Natural killer cell (primary cell): ENCODE measurements around the gene FFAR1. TPM values are rescaled to one million over a fixed set of nuclear protein-coding genes. Genes with fewer than 3 reads are reported as not detected.

Source experiments
- ATAC-seq, 3 donors: fragments of 150-1000 bp in 2 of 3; fragments of 200-7000 bp in 1 of 3; cut with Tn5 transposase; 1 replicate in 1 of 3; 2 replicates in 2 of 3; pipeline ENCODE4 v1.10.0; 2021; ENCODE audit warnings: mild to moderate bottlenecking in 2 of 3, moderate library complexity in 2 of 3
- DNase-seq, 2 donors: peaks; one replicate each; pipeline versions ENCODE4 v3.0.0 to v3.0.0-alpha.2; 2013 to 2021; ENCODE audit warnings: mixed read lengths in 1 of 2
- H3K27ac ChIP-seq: one replicate; pipeline ENCODE4 v1.5.1; 2013; ENCODE audit warnings: mild to moderate bottlenecking, low read length
- H3K27me3 ChIP-seq: one replicate; pipeline ENCODE4 v1.6.1; 2013; ENCODE audit warnings: low read length; ENCODE audit not compliant: control insufficient read depth, insufficient read depth
- H3K36me3 ChIP-seq: one replicate; pipeline ENCODE4 v1.6.1; 2013; ENCODE audit warnings: low read length; ENCODE audit not compliant: control insufficient read depth, insufficient read depth
- H3K4me1 ChIP-seq: one replicate; pipeline ENCODE4 v1.6.1; 2013; ENCODE audit warnings: low read length; ENCODE audit not compliant: control insufficient read depth, insufficient read depth
- H3K4me3 ChIP-seq: one replicate; pipeline ENCODE4 v1.5.1; 2013; ENCODE audit warnings: low read length
- H3K9me3 ChIP-seq: one replicate; pipeline ENCODE4 v1.6.1; 2013; ENCODE audit warnings: low read length; ENCODE audit not compliant: control insufficient read depth, insufficient read depth
- H3K27ac Mint-ChIP-seq, 2 donors: one replicate each; pipeline ENCODE4 v1.8.0; 2022; ENCODE audit warnings: mild to moderate bottlenecking in 2 of 2, mixed read lengths in 2 of 2, moderate library complexity in 1 of 2
- H3K27me3 Mint-ChIP-seq, 2 donors: one replicate each; pipeline ENCODE4 v1.8.0; 2022; ENCODE audit warnings: low read depth in 2 of 2, mixed read lengths in 2 of 2
- H3K36me3 Mint-ChIP-seq: one replicate; pipeline ENCODE4 v1.8.0; 2022; ENCODE audit warnings: mixed read lengths
- H3K4me1 Mint-ChIP-seq, 2 donors: one replicate each; pipeline ENCODE4 v1.8.0; 2022; ENCODE audit warnings: mixed read lengths in 2 of 2
- H3K4me3 Mint-ChIP-seq: one replicate; pipeline ENCODE4 v1.8.0; 2022; ENCODE audit warnings: mild to moderate bottlenecking, moderate library complexity, mixed read lengths
- H3K9me3 Mint-ChIP-seq, 2 donors: one replicate each; pipeline ENCODE4 v1.8.0; 2022; ENCODE audit warnings: mixed read lengths in 2 of 2
- CTCF ChIP-seq: fragments of 200-600 bp; IDR thresholded peaks from one replicate; pipeline ENCODE4 v1.8.0; 2022; ENCODE audit warnings: antibody characterized with exemption
- WGBS: methylation state at CpG from one replicate; pipeline ENCODE4 v1.1.7; 2013; ENCODE audit warnings: missing lambda C conversion rate; ENCODE audit not compliant: insufficient coverage; 5-methylcytosine and 5-hydroxymethylcytosine counted together
- intact Hi-C: fragments of 100-400 bp; cut with micrococcal nuclease; formaldehyde crosslinking; loops from one replicate; pipeline ENCODE4 v1.14.2; 2022
- total RNA-seq, 4 donors: library from RNA; stranded (reverse); fragments of 120-200 nt in 1 of 4; gene quantifications; one replicate each; pipeline versions ENCODE4 v1.2.3 to v1.2.4, GENCODE V29; 2013 to 2022

The FFAR1 gene
- total RNA-seq, 3 donors from 2014 or later (not counting 1 experiment from before 2014, with no cell fraction given): 0.30 to 0.47 TPM; not detected in 1

GRCh38 chr19:35321291-35321690 lies 26.4 kb upstream of the FFAR1 start:
- no peaks in the 10 kb centered on the region for H3K27me3 ChIP-seq
- peaks cover 41% of the 10 kb centered on the region for H3K4me1 ChIP-seq
- WGBS: 86% methylated on average over 1 of the region's 2 CpGs
- TF ChIP-seq CTCF: no peak
- Mint-ChIP-seq H3K27me3 (peaks cover 0 to 10% of the 10 kb centered on the region in 2 donors), H3K9me3 (peaks cover 2% of the 10 kb centered on the region in 2 donors), H3K36me3 (no peaks in the 10 kb centered on the region), H3K4me1 (peaks cover 0 to 8% of the 10 kb centered on the region in 2 donors), H3K4me3 (no peak overlapping the region), H3K27ac (no peak overlapping the region)
- H3K9me3 ChIP-seq: no peaks in the 10 kb centered on the region
- DNase-seq (no peak), ATAC-seq (no peak)
- no peak overlapping the region for H3K27ac ChIP-seq
- H3K36me3 ChIP-seq: no peaks in the 10 kb centered on the region
- no peak overlapping the region for H3K4me3 ChIP-seq
- intact Hi-C loops: no loop called here

- H3K4me1 Mint-ChIP-seq: peaks cover 0 to 8% of the 10 kb centered on the region in 2 donors
- peaks cover 2% of the 10 kb centered on the region in 2 donors for H3K9me3 Mint-ChIP-seq
- H3K27ac ChIP-seq: no peak overlapping the region
- no peaks in the 10 kb centered on the region for H3K27me3 ChIP-seq
- TF ChIP-seq CTCF: no peak
- intact Hi-C loops: no loop called here
- no peak overlapping the region for H3K27ac Mint-ChIP-seq
- H3K36me3 ChIP-seq: no peaks in the 10 kb centered on the region
- no peak overlapping the region for H3K4me3 ChIP-seq
- WGBS: 94% methylated on average over 6 of the region's 9 CpGs
- DNase-seq (no peak), ATAC-seq (no peak)
- no peak overlapping the region for H3K4me3 Mint-ChIP-seq
- peaks cover 39% of the 10 kb centered on the region for H3K4me1 ChIP-seq
- no peaks in the 10 kb centered on the region for H3K9me3 ChIP-seq
- H3K36me3 Mint-ChIP-seq: no peaks in the 10 kb centered on the region
- peaks cover 0 to 10% of the 10 kb centered on the region in 2 donors for H3K27me3 Mint-ChIP-seq
Observed at GRCh38 chr19:35322014-35322413, 25.7 kb upstream of the FFAR1 start.

GRCh38 chr19:35327642-35328041 lies 20.1 kb upstream of the FFAR1 start:
- no peaks in the 10 kb centered on the region for H3K9me3 ChIP-seq
- Mint-ChIP-seq H3K27me3 (peaks cover 15 to 20% of the 10 kb centered on the region in 2 donors), H3K27ac (no peak overlapping the region), H3K4me3 (no peak overlapping the region), H3K9me3 (no peaks in the 10 kb centered on the region), H3K4me1 (no peaks in the 10 kb centered on the region), H3K36me3 (no peaks in the 10 kb centered on the region)
- DNase-seq: no peak
- 100% methylated on average over 2 of the region's 4 CpGs for WGBS
- no peak for ATAC-seq
- no peak overlapping the region for H3K4me3 ChIP-seq
- H3K27ac ChIP-seq: no peak overlapping the region
- H3K4me1 ChIP-seq: peaks cover 4% of the 10 kb centered on the region
- no peaks in the 10 kb centered on the region for H3K27me3 ChIP-seq
- no peak for TF ChIP-seq CTCF
- intact Hi-C loops: no loop called here
- H3K36me3 ChIP-seq: no peaks in the 10 kb centered on the region

- H3K27me3 Mint-ChIP-seq: peaks cover 15 to 26% of the 10 kb centered on the region in 2 donors
- 24% methylated on average over 12 of the region's 12 CpGs for WGBS
- H3K9me3 Mint-ChIP-seq: no peaks in the 10 kb centered on the region
- Histone ChIP-seq H3K4me3 (peak within 1 kb of the TSS; percentile 56), H3K4me1 (peaks cover 12% of the 10 kb centered on the region), H3K36me3 (no peaks in the 10 kb centered on the region), H3K27ac (peak within 1 kb of the TSS; percentile 73), H3K27me3 (no peaks in the 10 kb centered on the region), H3K9me3 (no peaks in the 10 kb centered on the region)
- H3K36me3 Mint-ChIP-seq: no peaks in the 10 kb centered on the region
- ATAC-seq: peak in 1 of 3 donors; percentile 36
- H3K4me1 Mint-ChIP-seq: no peaks in the 10 kb centered on the region
- H3K27ac Mint-ChIP-seq: no peak within 1 kb of the TSS
- DNase-seq: no peak
- no peak for TF ChIP-seq CTCF
- no peak within 1 kb of the TSS for H3K4me3 Mint-ChIP-seq
- intact Hi-C loops: no loop called here
Observed at GRCh38 chr19:35328851-35329285, 18.8 kb upstream of the FFAR1 start, which contains the start of gene CD22. Gene CD22, plus strand, starts transcription at chr19:35329187. Its CDS starts 2,854 bp downstream, at chr19:35332041.
